Osteocyte (in vitro differentiated cells): Measurements from ENCODE around the gene GRIN2B. TPM values are rescaled to one million over a fixed set of nuclear protein-coding genes. Genes with fewer than 3 reads are reported as not detected.

Experiments used
- DNase-seq: peaks from one replicate; pipeline ENCODE4 v3.0.0; 2021; ENCODE audit warnings: mixed read lengths; ENCODE audit not compliant: unreplicated experiment; ENCODE audit errors: extremely low spot score
- H3K27ac Mint-ChIP-seq: one replicate; pipeline ENCODE4 v1.8.0; 2021; ENCODE audit warnings: mild to moderate bottlenecking, mixed read lengths; ENCODE audit not compliant: unreplicated experiment
- H3K27me3 Mint-ChIP-seq: one replicate; pipeline ENCODE4 v1.8.0; 2021; ENCODE audit warnings: mixed read lengths; ENCODE audit not compliant: unreplicated experiment
- H3K36me3 Mint-ChIP-seq: one replicate; pipeline ENCODE4 v1.8.0; 2021; ENCODE audit warnings: mixed read lengths; ENCODE audit not compliant: unreplicated experiment
- H3K4me1 Mint-ChIP-seq: one replicate; pipeline ENCODE4 v1.8.0; 2021; ENCODE audit warnings: mixed read lengths; ENCODE audit not compliant: unreplicated experiment
- H3K4me3 Mint-ChIP-seq: one replicate; pipeline ENCODE4 v1.8.0; 2021; ENCODE audit warnings: mild to moderate bottlenecking, moderate library complexity, mixed read lengths; ENCODE audit not compliant: unreplicated experiment
- H3K9me3 Mint-ChIP-seq: one replicate; pipeline ENCODE4 v1.8.0; 2021; ENCODE audit warnings: mixed read lengths; ENCODE audit not compliant: unreplicated experiment
- total RNA-seq: library from RNA; stranded (reverse); gene quantifications from 2 replicates; pipeline ENCODE4 v1.2.1, GENCODE V29; 2021
- TF ChIP-seq, protein P1 (sequence below): fragments of 200-600 bp; sonication (generic); IDR thresholded peaks from 2 replicates; pipeline ENCODE4 v1.5.0; 2021; ENCODE audit warnings: antibody characterized with exemption, mild to moderate bottlenecking, moderate library complexity

Gene GRIN2B
- total RNA-seq, 1 donor from 2014 or later, result not detected

DNA sequence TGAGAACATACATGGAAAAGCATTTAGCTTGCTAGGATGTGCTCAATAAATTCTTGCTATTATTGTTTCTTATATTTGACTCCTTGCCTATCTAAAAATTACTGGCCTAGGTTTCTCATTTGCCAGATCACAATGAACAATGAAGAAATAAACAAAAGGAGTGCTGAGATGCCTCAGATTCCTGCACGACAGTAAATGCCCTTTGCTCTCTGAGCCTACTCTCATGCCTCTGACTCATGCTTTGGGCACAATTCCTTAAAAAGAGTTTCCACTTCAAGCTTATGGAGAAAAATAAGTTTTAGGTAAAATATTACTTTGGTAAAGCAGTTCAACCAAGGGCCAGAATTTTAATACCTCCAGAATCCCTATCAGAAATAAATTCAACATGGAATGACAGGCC, 30.9 kb downstream of the GRIN2B start:
- Mint-ChIP-seq H3K27me3 (no peaks in the 10 kb centered on the region), H3K36me3 (no peaks in the 10 kb centered on the region), H3K4me1 (no peaks in the 10 kb centered on the region), H3K4me3 (no peak overlapping the region), H3K9me3 (no peaks in the 10 kb centered on the region), H3K27ac (no peak overlapping the region)
- TF ChIP-seq, protein P1, sequence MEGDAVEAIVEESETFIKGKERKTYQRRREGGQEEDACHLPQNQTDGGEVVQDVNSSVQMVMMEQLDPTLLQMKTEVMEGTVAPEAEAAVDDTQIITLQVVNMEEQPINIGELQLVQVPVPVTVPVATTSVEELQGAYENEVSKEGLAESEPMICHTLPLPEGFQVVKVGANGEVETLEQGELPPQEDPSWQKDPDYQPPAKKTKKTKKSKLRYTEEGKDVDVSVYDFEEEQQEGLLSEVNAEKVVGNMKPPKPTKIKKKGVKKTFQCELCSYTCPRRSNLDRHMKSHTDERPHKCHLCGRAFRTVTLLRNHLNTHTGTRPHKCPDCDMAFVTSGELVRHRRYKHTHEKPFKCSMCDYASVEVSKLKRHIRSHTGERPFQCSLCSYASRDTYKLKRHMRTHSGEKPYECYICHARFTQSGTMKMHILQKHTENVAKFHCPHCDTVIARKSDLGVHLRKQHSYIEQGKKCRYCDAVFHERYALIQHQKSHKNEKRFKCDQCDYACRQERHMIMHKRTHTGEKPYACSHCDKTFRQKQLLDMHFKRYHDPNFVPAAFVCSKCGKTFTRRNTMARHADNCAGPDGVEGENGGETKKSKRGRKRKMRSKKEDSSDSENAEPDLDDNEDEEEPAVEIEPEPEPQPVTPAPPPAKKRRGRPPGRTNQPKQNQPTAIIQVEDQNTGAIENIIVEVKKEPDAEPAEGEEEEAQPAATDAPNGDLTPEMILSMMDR, result no peak
- no peak for DNase-seq

- Mint-ChIP-seq H3K27me3 (no peaks in the 10 kb centered on the region), H3K9me3 (no peaks in the 10 kb centered on the region), H3K4me1 (no peaks in the 10 kb centered on the region), H3K27ac (no peak overlapping the region), H3K4me3 (no peak overlapping the region), H3K36me3 (no peaks in the 10 kb centered on the region)
- DNase-seq, result no peak
- TF ChIP-seq, protein P1, result no peak
Observed at GRCh38 chr12:13948621-13949020, 32.8 kb downstream of the GRIN2B start.

DNA sequence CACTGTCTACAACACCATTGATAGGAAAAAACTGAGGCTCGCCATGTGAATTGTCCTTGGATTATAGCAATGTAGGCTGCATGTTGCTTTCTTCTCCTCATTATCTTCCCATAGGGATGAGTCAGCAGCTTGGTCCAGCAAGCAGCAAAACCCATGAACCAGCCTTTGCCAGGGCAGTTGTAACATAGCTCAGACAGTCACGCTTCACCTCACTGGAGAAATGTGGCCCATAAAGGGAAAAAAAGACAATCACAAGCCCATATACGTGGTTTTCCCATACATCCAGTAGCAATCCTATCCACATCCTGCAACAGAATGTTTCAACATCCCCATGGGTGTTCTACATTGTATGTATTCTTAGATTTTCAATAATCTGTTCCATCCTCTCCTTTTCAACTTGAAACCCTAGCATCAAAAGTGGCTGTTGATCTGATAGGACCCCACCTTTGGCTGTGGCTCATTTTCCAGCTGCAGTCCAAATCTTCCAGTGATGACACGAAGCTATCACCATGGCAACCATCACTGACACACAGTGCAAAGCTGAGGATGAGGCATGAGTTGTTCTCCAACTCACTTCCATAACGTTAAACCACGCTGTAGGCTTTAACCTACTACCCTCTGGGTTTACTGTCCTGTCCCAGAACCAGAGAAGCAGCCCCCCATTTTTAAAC, 34.0 kb downstream of the GRIN2B start:
- Mint-ChIP-seq H3K4me1 (no peaks in the 10 kb centered on the region), H3K36me3 (no peaks in the 10 kb centered on the region), H3K27ac (no peak overlapping the region), H3K4me3 (no peak overlapping the region), H3K27me3 (no peaks in the 10 kb centered on the region), H3K9me3 (no peaks in the 10 kb centered on the region)
- no peak for DNase-seq
- TF ChIP-seq, protein P1, result no peak

DNA sequence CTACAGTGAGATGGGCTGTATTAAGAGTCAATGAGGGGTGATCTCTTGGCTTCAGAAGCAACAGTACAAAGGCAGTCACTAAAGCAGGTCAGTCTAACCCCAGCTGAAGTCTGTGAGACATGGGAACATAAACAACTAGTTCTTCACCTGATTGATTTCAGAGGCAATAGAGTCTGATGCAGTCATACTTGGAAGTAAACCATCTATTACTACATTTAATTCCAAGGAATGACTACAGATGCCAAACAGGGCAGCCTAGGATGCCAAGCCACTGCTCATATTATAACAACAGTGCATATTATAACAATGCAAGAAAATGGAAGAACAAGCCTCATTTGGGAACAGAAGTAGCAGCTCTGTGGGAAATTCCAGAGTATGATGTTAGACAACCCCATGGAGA, 35.8 kb downstream of the GRIN2B start:
- Mint-ChIP-seq H3K9me3 (no peaks in the 10 kb centered on the region), H3K36me3 (no peaks in the 10 kb centered on the region), H3K4me3 (no peak overlapping the region), H3K4me1 (no peaks in the 10 kb centered on the region), H3K27ac (no peak overlapping the region), H3K27me3 (no peaks in the 10 kb centered on the region)
- no peak for DNase-seq
- TF ChIP-seq, protein P1, result no peak

GRCh38 chr12:13945236-13945635, 36.2 kb downstream of the GRIN2B start:
- H3K27ac Mint-ChIP-seq, result no peak overlapping the region
- no peaks in the 10 kb centered on the region for H3K9me3 Mint-ChIP-seq
- no peaks in the 10 kb centered on the region for H3K36me3 Mint-ChIP-seq
- H3K4me3 Mint-ChIP-seq, result no peak overlapping the region
- DNase-seq, result no peak
- H3K4me1 Mint-ChIP-seq, result no peaks in the 10 kb centered on the region
- TF ChIP-seq, protein P1, result no peak
- H3K27me3 Mint-ChIP-seq, result no peaks in the 10 kb centered on the region
